HepG2 (cell line): ENCODE results near the gene GGA1. TPM values are rescaled to one million over a fixed set of nuclear protein-coding genes. Genes with fewer than 3 reads are reported as not detected.

Experiments used
- SAFB2 ChIP-seq: sonication (generic); formaldehyde crosslinking; IDR thresholded peaks from 2 replicates; pipeline ENCODE4 v1.5.1; 2020; ENCODE audit warnings: missing genetic modification reagents, low read depth, mild to moderate bottlenecking, borderline replicate concordance
- SRF ChIP-seq: IDR thresholded peaks from 2 replicates; pipeline ENCODE4 v1.6.1; 2011; ENCODE audit warnings: mild to moderate bottlenecking, low read depth, low read length, moderate library complexity
- ZNF292 ChIP-seq: sonication (generic); formaldehyde crosslinking; IDR thresholded peaks from 2 replicates; pipeline ENCODE4 v1.8.1; 2022; ENCODE audit warnings: mild to moderate bottlenecking, low read depth, missing genetic modification reagents, borderline replicate concordance
- ZNF317 ChIP-seq: sonication (generic); formaldehyde crosslinking; IDR thresholded peaks from 2 replicates; pipeline ENCODE4 v1.5.0; 2020; ENCODE audit warnings: mild to moderate bottlenecking, missing genetic modification reagents
- ZNF687 ChIP-seq: sonication (generic); formaldehyde crosslinking; IDR thresholded peaks from 2 replicates; pipeline ENCODE4 v1.5.1; 2020; ENCODE audit warnings: mild to moderate bottlenecking, missing genetic modification reagents, moderate library complexity
- polyA plus RNA-seq, 8 experiments: library from polyadenylated mRNA; depleted of rRNA in 3 of 8; stranded (reverse) in 7 of 8; unstranded in 1 of 8; fragments of >200 nt; fragmentation: Illumina TruSeq in 4 of 8; extraction: Trizol in 4 of 8; gene quantifications; 2 replicates each; pipeline versions ENCODE4 v1.2.1 to v1.2.3, GENCODE V29; 2011 to 2016; ENCODE audit warnings: low read depth in 4 of 8, missing spikeins in 1 of 8, mixed read lengths in 1 of 8; ENCODE audit not compliant: insufficient read depth in 1 of 8
- total RNA-seq, 5 experiments: library from RNA; depleted of rRNA; stranded (reverse); fragments of >200 nt; fragmentation: Illumina TruSeq; extraction: Trizol; gene quantifications; 2 replicates each; pipeline ENCODE4 v1.2.3, GENCODE V29; 2016; ENCODE audit warnings: low read depth in 1 of 5
- TF ChIP-seq, protein P1 (sequence below): sonication (generic); formaldehyde crosslinking; IDR thresholded peaks from 2 replicates; pipeline ENCODE4 v1.5.0; 2020; ENCODE audit warnings: missing genetic modification reagents

Gene GGA1
- total and polyA plus RNA-seq, 2 of the 13 experiments (the other 11 are each of a cell fraction or from before 2014, with no cell fraction given), result 29.1 to 87.2 TPM

DNA sequence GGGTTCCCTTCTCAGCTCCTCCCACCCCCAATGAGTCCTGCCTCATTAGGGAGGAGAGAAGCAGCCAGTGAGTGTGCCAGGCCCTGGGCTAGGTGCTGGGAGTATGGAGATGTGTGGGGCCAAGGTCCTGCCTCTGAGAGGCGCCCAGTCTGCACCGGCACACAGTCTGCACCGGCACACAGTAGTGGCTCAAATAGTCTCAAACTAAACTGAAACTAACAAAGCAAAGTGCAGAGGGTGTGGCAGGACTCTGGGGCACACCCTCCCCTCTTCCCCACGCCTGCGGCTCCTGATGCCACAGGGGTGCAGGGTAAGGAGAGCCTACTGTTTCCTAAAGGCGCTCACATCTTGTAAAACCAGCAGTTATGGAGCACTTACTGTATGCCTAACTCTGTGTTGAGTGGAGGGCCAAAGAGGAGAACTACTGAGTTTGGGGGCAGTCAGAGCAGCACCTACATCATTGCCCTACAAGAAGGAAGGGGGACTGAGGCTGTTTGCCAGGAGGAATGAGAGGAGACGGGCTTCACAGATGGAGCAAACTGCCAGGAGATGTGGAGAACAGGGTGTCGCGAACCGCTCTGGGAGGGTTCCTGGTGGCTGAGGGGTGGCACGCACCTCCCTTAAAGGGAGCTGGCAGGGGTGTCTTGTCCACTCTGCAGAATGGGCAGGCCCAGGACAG, 29.9 kb downstream of the GGA1 start (continued):
- no peak for TF ChIP-seq SAFB2 (CRISPR knock-in tag)
- TF ChIP-seq SRF, result no peak
- 0 out of 2 replicates have a peak, but pooled peaks have one; percentile 17 for TF ChIP-seq ZNF317 (CRISPR knock-in tag)
- peak; percentile 57 for TF ChIP-seq ZNF687 (CRISPR knock-in tag)
- peak; percentile 59; the same call in 1 of the 2 replicates for TF ChIP-seq ZNF292 (CRISPR knock-in tag)
- TF ChIP-seq, protein P1, sequence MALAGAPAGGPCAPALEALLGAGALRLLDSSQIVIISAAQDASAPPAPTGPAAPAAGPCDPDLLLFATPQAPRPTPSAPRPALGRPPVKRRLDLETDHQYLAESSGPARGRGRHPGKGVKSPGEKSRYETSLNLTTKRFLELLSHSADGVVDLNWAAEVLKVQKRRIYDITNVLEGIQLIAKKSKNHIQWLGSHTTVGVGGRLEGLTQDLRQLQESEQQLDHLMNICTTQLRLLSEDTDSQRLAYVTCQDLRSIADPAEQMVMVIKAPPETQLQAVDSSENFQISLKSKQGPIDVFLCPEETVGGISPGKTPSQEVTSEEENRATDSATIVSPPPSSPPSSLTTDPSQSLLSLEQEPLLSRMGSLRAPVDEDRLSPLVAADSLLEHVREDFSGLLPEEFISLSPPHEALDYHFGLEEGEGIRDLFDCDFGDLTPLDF, result no peak
